Panc1 (cell line): ENCODE data around the gene ZNF451. TPM values are rescaled to one million over a fixed set of nuclear protein-coding genes. Genes with fewer than 3 reads are reported as not detected.

ENCODE experiments used
- ATAC-seq: fragments of 200-7000 bp; cut with Tn5 transposase; 2 replicates; pipeline ENCODE4 v1.9.1; 2020; ENCODE audit warnings: mild to moderate bottlenecking, moderate library complexity
- BruUV-seq: library from RNA; stranded (reverse); fragments of 400-500 nt; replicated peaks from 2 replicates; lab custom pipeline; 2021; lab: Mats Ljungman, UMichigan
- CTCF ChIA-PET: fragments of 300-600 bp; sonication (Branson Sonifier 250); formaldehyde crosslinking; loops from one replicate; lab custom pipeline; 2022; ENCODE audit warnings: antibody characterized with exemption; lab: Charles Lee
- POLR2A ChIA-PET: fragments of 300-600 bp; sonication (Branson Sonifier 250); formaldehyde crosslinking; loops from one replicate; lab custom pipeline; 2022; ENCODE audit warnings: antibody characterized with exemption; lab: Charles Lee
- DNase-seq: peaks from one replicate; pipeline ENCODE4 v3.0.0-alpha.2; 2010; ENCODE audit warnings: low read depth, low spot score
- H3K27ac ChIP-seq: 2 replicates; pipeline ENCODE4 v1.5.1; 2011; ENCODE audit warnings: mild to moderate bottlenecking, low read length, inconsistent platforms
- H3K27me3 ChIP-seq: fragments of 200-500 bp; sonication (Bioruptor generic); 2 replicates; pipeline ENCODE4 v1.6.0; 2014; ENCODE audit warnings: low read length, inconsistent platforms; ENCODE audit not compliant: control insufficient read depth, insufficient read depth
- H3K36me3 ChIP-seq: fragments of 200-500 bp; sonication (Bioruptor generic); 2 replicates; pipeline ENCODE4 v1.5.1; 2014; ENCODE audit warnings: inconsistent platforms, mild to moderate bottlenecking, low read length, moderate library complexity; ENCODE audit not compliant: control insufficient read depth, insufficient read depth
- H3K4me1 ChIP-seq: 2 replicates; pipeline ENCODE4 v1.5.1; 2011; ENCODE audit warnings: inconsistent platforms, mild to moderate bottlenecking, low read length, moderate library complexity; ENCODE audit not compliant: control insufficient read depth, insufficient read depth
- H3K4me3 ChIP-seq, 2 experiments: 2 replicates each; pipeline ENCODE4 v1.5.1; 2011 to 2012; ENCODE audit warnings: low read depth in 2 of 2, low read length in 2 of 2, mild to moderate bottlenecking in 2 of 2, inconsistent platforms in 1 of 2, moderate library complexity in 1 of 2
- H3K9me3 ChIP-seq: fragments of 200-500 bp; sonication (Bioruptor generic); 2 replicates; pipeline ENCODE4 v1.5.1; 2014; ENCODE audit warnings: low read depth, mild to moderate bottlenecking, inconsistent platforms, low read length, moderate library complexity; ENCODE audit not compliant: control insufficient read depth, insufficient read depth
- CTCF ChIP-seq: fragments of 450-650 bp; IDR thresholded peaks from 2 replicates; pipeline ENCODE4 v1.5.1; 2017; ENCODE audit warnings: mild to moderate bottlenecking
- POLR2AphosphoS5 ChIP-seq: IDR thresholded peaks from 2 replicates; pipeline ENCODE4 v1.6.1; 2012; ENCODE audit warnings: mild to moderate bottlenecking, low read depth, low read length, moderate library complexity
- REST ChIP-seq, 2 experiments: IDR thresholded peaks; 2 replicates each; pipeline ENCODE4 v1.6.1; 2011 to 2012; ENCODE audit warnings: low read depth in 2 of 2, control low read depth in 1 of 2, low read length in 1 of 2, mild to moderate bottlenecking in 1 of 2, moderate library complexity in 1 of 2; ENCODE audit not compliant: insufficient read depth in 1 of 2
- SIN3A ChIP-seq: IDR thresholded peaks from 2 replicates; pipeline ENCODE4 v1.6.1; 2012; ENCODE audit warnings: low read depth, mild to moderate bottlenecking, low read length, moderate library complexity, borderline replicate concordance; ENCODE audit not compliant: insufficient read depth
- TCF7L2 ChIP-seq: IDR thresholded peaks from 2 replicates; pipeline ENCODE4 v1.6.1; 2011; ENCODE audit warnings: mild to moderate bottlenecking, low read depth, low read length, inconsistent platforms
- in situ Hi-C: cut with HindIII; loops from 2 replicates; pipeline ENCODE4 v1.10.0; 2016; ENCODE audit warnings: low sequenced_read_pairs, low pct_unique_long_range_greater_than_20kb
- intact Hi-C: fragments of 100-400 bp; cut with micrococcal nuclease; formaldehyde crosslinking; loops from one replicate; pipeline ENCODE4 v1.10.0; 2022; ENCODE audit not compliant: unreplicated experiment
- total RNA-seq: library from RNA; stranded (reverse); gene quantifications from one replicate; pipeline ENCODE4 v1.2.1, GENCODE V29; 2021; ENCODE audit not compliant: unreplicated experiment

The ZNF451 gene
- total RNA-seq, 1 experiment from 2014 or later, result 71.1 TPM

GRCh38 chr6:57183336-57183735 lies 93.3 kb downstream of the ZNF451 start:
- Histone ChIP-seq H3K4me1 (peaks cover 3% of the 10 kb centered on the region; the same call in 1 of the 2 replicates), H3K27me3 (no peaks in the 10 kb centered on the region), H3K9me3 (no peaks in the 10 kb centered on the region), H3K36me3 (peaks cover 38% of the 10 kb centered on the region), H3K27ac (no peak overlapping the region), H3K4me3 (no peak overlapping the region)
- ChIA-PET CTCF (no interaction called here), POLR2A (no interaction called here)
- no TSS peak for BruUV-seq
- DNase-seq, result no peak
- no peak for TF ChIP-seq SIN3A
- no peak for TF ChIP-seq TCF7L2
- TF ChIP-seq REST (IDR thresholded peaks at IDR 0.05; ENCODE audit: insufficient read depth in 1 of 2, low read depth in 2 of 2, low read length in 1 of 2), result no peak
- TF ChIP-seq CTCF, result no peak
- TF ChIP-seq POLR2AphosphoS5, result no peak
- intact Hi-C loops, result no loop called here
- ATAC-seq, result no peak
- in situ Hi-C loops, result no loop called here

GRCh38 chr6:57190140-57190539 lies 100.2 kb downstream of the ZNF451 start:
- DNase-seq (no peak), ATAC-seq (peak; percentile 81)
- ChIA-PET CTCF (interaction anchor here (1.2 to 1.5 kb wide), 5 partner anchors 17 to 127 kb away, joined by 3 to 8 read pairs (median 6); partner anchors contain the start of genes BAG2 and PRIM2), POLR2A (interaction anchor here (0.6 kb wide), 1 partner anchor 27 kb away, joined by 7 read pairs; no protein-coding TSS in a partner anchor)
- in situ Hi-C loops, result no loop called here
- peaks cover 17% of the 10 kb centered on the region for H3K36me3 ChIP-seq
- no peak overlapping the region for H3K27ac ChIP-seq
- H3K27me3 ChIP-seq, result no peaks in the 10 kb centered on the region
- intact Hi-C loops, result loop anchor here (1.0 kb wide), 1 partner anchor 126 kb away; no protein-coding TSS in a partner anchor
- no TSS peak for BruUV-seq
- H3K4me1 ChIP-seq, result no peaks in the 10 kb centered on the region
- TF ChIP-seq CTCF (peak; percentile 70; the same call in 1 of the 2 replicates), POLR2AphosphoS5 (no peak)
- no peak overlapping the region for H3K4me3 ChIP-seq
- no peaks in the 10 kb centered on the region for H3K9me3 ChIP-seq
